K562 treated with DMSO at 1 percent for 48 hours (cell line): Measurements from ENCODE around the gene KIF15. TPM values are rescaled to one million over a fixed set of nuclear protein-coding genes. Genes with fewer than 3 reads are reported as not detected.

ENCODE experiments used
- total RNA-seq: library from RNA; unstranded; fragments of 300-600 nt; gene quantifications from 2 replicates; pipeline ENCODE4 v1.2.3, GENCODE V29; 2022; ENCODE audit warnings: low replicate concordance; ENCODE audit errors: extremely low read depth

Gene KIF15, protein sequence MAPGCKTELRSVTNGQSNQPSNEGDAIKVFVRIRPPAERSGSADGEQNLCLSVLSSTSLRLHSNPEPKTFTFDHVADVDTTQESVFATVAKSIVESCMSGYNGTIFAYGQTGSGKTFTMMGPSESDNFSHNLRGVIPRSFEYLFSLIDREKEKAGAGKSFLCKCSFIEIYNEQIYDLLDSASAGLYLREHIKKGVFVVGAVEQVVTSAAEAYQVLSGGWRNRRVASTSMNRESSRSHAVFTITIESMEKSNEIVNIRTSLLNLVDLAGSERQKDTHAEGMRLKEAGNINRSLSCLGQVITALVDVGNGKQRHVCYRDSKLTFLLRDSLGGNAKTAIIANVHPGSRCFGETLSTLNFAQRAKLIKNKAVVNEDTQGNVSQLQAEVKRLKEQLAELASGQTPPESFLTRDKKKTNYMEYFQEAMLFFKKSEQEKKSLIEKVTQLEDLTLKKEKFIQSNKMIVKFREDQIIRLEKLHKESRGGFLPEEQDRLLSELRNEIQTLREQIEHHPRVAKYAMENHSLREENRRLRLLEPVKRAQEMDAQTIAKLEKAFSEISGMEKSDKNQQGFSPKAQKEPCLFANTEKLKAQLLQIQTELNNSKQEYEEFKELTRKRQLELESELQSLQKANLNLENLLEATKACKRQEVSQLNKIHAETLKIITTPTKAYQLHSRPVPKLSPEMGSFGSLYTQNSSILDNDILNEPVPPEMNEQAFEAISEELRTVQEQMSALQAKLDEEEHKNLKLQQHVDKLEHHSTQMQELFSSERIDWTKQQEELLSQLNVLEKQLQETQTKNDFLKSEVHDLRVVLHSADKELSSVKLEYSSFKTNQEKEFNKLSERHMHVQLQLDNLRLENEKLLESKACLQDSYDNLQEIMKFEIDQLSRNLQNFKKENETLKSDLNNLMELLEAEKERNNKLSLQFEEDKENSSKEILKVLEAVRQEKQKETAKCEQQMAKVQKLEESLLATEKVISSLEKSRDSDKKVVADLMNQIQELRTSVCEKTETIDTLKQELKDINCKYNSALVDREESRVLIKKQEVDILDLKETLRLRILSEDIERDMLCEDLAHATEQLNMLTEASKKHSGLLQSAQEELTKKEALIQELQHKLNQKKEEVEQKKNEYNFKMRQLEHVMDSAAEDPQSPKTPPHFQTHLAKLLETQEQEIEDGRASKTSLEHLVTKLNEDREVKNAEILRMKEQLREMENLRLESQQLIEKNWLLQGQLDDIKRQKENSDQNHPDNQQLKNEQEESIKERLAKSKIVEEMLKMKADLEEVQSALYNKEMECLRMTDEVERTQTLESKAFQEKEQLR (N-terminal part only)
- not detected in 2 replicates for total RNA-seq

DNA sequence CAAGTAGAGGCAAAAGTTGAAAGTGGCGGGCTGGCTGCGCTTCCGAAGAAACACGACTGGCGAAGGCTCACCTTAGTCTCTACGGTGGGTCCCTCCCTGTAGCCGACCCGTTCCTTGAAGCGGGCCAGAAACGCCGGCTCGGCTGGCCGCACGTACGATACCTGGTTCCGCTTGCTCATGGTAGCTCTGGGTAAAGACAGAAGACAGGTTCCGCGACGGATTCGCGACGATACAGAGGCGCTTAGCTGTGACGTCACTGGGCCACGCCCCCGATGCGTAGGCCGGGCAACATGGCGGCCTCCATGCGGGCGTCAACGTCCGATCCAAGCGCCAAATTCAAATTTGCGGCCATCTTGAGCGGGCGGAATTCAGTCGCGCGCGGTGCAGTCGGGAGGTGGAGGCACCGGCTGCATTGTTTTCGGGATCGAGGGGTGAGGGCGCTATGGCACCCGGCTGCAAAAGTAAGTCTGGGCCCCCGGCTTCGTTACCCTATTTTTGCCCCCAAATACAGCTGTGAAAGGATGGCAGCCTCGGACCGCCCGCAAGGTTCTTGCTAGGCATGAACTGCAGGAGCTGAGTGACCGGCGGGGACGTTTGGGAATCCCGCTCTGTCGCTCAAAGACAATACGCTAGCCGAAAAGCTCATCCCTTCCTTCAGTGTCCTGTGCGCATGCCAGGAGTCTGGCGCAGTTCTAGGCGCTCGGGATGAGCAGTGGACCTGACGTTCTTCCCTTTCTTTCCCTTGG is at the start of gene KIF15, which contains the start of gene KIAA1143:
KIF15 (plus strand) TSS at position 371 of the 746 bp plus-strand sequence; CDS start at position 443, 72 bp downstream.
KIAA1143 (minus strand) TSS at position 196 of the 746 bp plus-strand sequence; CDS start at position 179, 17 bp downstream.

DNA sequence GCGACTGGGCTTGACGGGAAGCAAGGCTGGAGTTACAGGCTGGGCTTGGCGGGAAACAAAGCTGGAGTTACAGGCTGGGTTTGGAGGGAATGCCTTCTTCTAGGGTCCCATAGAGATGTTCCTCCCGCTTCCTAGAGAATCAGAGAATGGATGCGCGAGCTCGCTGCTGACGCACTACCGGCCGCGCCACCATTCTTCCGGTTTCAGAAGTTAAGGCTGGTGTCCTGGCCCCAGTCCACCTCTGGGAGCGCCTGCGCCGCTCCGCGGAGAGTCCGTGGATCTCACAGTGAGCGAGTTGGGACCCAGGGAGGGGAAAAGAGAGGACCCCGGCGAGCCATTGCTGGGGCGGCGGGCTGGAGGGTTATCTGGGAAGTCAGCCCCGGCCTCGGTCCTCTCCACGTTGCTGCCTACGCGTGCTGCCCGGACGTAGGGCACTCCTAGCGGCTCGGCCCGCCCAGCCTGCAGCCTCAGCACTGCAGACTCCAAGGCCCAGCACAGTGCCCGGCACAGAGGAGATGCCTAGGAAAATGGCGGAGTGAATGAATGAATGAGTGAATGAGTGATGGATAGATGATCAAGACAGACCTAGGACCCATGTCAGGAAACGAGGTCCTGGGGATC is 49.0 kb upstream of the KIF15 start, which contains the start of gene ZNF502:
ZNF502 (plus strand) TSS at position 206 of the 621 bp plus-strand sequence. CDS start 7,602 bp downstream, outside the sequence.

DNA sequence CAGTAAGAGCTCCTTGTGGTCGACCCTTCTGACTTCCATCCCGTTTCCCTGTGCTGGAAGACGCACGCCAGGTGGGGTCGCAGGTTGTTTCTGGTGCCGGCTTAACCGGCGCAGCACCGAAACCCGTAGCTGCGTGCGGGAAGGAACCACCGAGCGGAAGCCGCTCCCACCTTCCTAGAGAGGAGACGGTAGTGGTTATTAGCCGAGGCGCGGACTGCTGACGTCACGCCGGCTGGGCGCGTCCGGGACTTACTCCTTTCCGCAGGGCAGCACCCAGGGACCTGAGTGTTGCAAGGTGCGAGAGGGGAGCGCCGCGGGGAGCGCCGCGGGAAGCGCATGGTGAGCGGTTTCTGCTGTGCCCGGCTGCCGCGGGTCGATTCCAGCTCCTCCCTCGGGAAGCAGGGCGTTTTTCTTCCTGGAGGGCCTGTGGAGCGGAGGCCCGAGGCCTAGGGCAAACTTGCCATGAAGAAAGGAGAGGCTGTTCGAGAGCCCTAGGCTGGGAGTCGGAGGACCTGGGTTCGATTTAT is 32.1 kb upstream of the KIF15 start, which contains the start of gene ZNF501:
ZNF501 (plus strand) TSS at position 252 of the 527 bp plus-strand sequence. CDS start 4,787 bp downstream, outside the sequence.

GRCh38 chr3:44861412-44862225 is 100.0 kb downstream of the KIF15 start, which contains the start of gene TMEM42:
TSS of gene TMEM42 (plus strand) at chr3:44861912. CDS start at chr3:44861925, 13 bp downstream.

DNA sequence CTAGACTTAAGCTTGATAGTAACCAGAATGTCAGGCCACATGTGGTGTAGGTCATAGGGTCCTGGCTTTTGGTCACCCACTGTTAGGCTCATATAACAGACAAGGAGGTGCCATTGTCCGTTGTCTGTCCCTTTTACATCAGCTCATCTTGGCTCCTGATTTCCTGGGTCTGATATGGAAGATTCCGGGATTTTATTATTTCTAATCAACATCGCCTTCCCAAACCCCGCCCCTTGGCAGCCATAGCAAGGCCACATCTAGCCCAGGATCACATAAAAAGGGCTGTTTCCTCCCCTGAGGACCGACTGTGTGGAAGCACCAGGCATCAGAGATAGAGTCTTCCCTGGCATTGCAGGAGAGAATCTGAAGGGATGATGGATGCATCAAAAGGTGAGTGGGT is 112.7 kb downstream of the KIF15 start, which contains the start of gene TGM4:
TGM4 (plus strand) TSS at position 301 of the 400 bp plus-strand sequence; CDS start at position 372, 71 bp downstream.

Other genes starting within 250 kb of the KIF15 start
- gene ZKSCAN7, start 206.6 kb upstream of the KIF15 start, total RNA-seq = not detected in 2 replicates
- gene ZNF660, start 176.8 kb upstream of the KIF15 start, total RNA-seq = not detected in 2 replicates
- gene ZNF197, start 136.8 kb upstream of the KIF15 start, total RNA-seq = not detected in 2 replicates
- not detected in 2 replicates for gene ZNF35, start 113.1 kb upstream of the KIF15 start, total RNA-seq
- gene ZNF502, start 49.1 kb upstream of the KIF15 start, total RNA-seq = not detected in 2 replicates
- not detected in 2 replicates for gene ZNF501, start 32.2 kb upstream of the KIF15 start, total RNA-seq
- gene KIAA1143, start 175 bp upstream of the KIF15 start, total RNA-seq = not detected in 2 replicates
- not detected in 2 replicates for gene TMEM42, start 100.1 kb downstream of the KIF15 start, total RNA-seq
- not detected in 2 replicates for gene TGM4, start 112.8 kb downstream of the KIF15 start, total RNA-seq
- not detected in 2 replicates for gene ZDHHC3, start 214.4 kb downstream of the KIF15 start, total RNA-seq
- not detected in 2 replicates for gene EXOSC7, start 214.4 kb downstream of the KIF15 start, total RNA-seq